Keratinocyte (primary cell): ENCODE measurements around the gene RIOK1.

Experiments
- CTCF ChIP-seq, 3 experiments: IDR thresholded peaks in 1 of 3; conservative IDR thresholded peaks in 1 of 3; optimal IDR thresholded peaks in 1 of 3; 2 replicates in 2 of 3; 3 replicates in 1 of 3; pipeline versions ENCODE3 to v1.5.1; 2011; ENCODE audit warnings: low read length in 3 of 3, mild to moderate bottlenecking in 3 of 3, moderate library complexity in 2 of 3, control low read depth in 1 of 3, inconsistent platforms in 1 of 3; ENCODE audit not compliant: insufficient read depth in 2 of 3; ENCODE audit errors: extremely low read depth in 1 of 3
- EZH2 ChIP-seq: IDR thresholded peaks from one replicate; pipeline ENCODE4 v1.6.1; 2012; ENCODE audit warnings: inconsistent platforms, mild to moderate bottlenecking, low read length, moderate library complexity

DNA sequence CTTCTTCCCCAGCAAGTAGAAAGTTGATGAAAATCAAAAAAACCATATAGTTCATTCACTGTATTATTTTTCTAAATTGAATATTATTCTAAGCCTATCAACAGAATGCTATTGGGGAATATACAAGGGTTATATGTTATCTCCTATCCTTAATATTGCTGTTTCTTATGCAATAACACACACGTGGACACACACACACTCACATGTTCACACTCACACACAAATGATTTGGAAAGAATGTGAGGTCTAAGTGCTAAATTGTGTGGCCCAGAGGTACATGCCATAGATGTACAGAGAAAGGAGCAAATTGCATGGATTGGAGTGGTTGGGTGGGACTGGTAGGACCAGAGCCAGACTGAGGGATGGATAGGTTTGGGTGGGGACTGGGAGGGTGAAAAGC lies 45.1 kb downstream of the RIOK1 start:
- TF ChIP-seq CTCF (optimal IDR thresholded peaks at IDR 0.05 in 1 of 3, IDR thresholded peaks at IDR 0.05 in 1 of 3, conservative IDR thresholded peaks at IDR 0.05 in 1 of 3; ENCODE audit: extremely low read depth in 1 of 3, insufficient read depth in 2 of 3, low read length in 3 of 3) (no peak), EZH2 (no peak)
